GM10847 (cell line): Measurements from ENCODE around the gene DVL1.

Experiments used
- POLR2A ChIP-seq: IDR thresholded peaks from 2 replicates; pipeline ENCODE4 v1.6.1; 2011; ENCODE audit not compliant: insufficient read length; ENCODE audit errors: extremely low read depth

Gene DVL1

DNA sequence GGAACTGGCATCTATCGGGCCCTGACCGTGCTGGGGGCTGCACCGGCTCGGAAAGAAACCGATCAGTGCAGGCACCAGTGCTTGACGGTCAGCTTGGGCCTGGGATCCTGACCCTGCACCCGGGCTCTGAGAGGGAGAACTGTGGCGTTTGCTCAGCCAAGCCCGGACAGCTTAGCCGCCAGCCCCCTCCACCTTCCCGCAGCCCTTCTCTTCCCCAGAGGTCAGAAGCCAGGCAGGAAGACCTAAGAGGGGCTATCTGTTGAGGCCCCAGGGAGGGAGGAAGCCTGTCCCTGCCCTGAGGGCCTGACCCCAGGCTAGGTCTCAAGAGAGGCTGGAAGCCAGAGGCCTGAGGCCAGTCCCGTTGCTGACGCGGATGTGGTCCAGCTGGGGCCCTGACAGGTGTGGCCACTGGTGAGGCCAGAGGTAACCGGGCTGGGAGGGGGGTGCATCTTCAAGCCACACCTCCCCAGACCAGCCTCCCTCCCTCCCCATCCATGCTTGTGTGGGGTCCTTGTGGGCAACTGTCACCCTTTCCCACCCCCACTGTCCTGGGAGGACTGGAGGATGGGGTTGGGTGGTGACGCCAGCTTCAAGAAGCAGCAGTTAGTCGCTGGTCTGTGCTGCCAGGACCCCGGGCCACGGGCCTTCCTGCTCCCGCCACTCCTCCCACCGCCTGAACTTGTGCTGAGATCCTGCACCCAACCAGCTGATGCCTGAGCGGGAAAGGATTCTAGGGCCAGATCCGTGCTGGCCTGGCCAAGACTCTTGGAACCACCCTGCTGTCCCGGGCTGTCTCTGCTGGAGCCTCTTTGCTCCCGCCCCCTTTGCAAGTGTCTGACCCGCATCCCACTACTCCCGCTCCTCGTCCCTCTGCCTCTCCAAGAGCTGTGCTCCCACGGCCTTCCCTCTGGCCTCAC lies 2.6 kb upstream of the DVL1 start:
- no peak for TF ChIP-seq POLR2A

DNA sequence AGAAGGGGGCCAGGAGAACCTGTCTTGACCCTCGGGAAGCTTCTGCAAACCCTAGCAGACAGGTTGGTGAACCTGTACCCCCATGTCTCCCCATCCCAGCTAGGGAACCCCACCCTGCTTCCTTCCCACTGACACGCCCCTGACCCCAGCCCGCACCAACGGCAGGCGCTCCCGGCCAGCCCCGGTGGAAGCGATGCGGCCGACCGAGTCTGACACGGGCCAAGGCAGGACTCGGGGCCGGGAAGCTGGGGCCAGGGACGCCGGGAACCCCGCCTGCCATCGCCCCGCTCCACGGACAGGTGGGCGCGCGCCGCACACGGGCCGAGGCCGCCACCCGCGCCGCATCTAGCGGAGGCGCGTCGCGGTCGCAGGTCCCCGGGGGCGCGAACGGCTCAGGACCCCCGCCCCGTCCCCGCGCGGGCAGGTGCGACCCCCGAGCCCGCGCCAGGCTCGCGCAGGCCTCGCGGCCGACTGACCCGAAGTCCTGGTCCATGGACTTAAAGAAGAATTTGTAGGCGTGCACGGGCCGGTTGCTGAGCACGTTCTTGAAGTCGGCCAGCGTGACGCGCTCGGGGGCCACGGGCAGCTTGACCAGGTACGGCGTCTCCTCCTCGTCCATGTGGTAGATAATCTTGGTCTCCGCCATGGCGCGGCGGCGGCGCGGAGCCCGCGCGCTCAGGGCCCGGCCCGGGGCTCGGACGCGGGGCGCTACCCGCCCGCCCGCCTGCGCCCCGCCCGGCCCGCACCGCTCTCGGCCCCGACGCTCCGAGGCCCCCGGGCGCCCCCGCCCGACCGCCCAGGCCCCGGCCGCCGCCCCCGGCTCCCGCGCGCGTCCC lies 580 bp downstream of the DVL1 start:
- TF ChIP-seq POLR2A = no peak

DNA sequence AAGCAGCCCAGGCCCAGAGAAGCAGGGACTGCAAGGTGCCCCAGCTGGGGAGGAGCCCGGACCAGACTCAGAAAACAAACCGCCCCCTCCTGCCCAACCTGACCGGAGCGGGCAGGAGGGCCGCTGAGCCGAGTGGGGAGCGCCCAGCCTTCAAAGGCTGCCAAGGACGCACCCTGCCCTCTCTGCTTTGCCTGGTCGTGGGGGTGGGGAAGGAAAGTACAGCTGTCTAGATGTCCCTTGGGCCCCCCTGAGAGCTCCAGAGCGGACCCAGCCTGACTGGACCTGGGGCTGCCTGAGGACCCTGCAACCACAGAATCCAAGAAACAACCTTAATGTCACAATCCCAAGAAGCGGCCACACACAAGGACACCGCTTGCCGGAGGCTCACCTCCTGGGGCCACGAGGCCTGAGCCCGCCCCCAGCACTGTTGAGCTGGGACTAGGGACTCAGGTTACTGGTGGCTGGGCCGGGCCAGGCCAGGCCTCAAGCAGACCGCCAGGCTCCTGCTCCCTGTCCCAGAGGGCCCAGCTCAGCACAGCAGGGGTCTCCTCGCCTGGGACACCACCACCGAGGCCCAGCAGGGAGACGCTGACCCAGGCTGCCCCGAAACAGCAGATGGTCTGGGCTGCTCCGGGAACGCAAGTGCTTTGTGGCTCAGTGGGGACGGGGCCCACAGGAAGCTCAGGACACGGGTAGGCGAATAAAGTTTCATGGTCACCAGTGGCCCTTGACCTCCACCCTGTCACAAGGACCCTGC lies 1.4 kb downstream of the DVL1 start:
- no peak for TF ChIP-seq POLR2A

DNA sequence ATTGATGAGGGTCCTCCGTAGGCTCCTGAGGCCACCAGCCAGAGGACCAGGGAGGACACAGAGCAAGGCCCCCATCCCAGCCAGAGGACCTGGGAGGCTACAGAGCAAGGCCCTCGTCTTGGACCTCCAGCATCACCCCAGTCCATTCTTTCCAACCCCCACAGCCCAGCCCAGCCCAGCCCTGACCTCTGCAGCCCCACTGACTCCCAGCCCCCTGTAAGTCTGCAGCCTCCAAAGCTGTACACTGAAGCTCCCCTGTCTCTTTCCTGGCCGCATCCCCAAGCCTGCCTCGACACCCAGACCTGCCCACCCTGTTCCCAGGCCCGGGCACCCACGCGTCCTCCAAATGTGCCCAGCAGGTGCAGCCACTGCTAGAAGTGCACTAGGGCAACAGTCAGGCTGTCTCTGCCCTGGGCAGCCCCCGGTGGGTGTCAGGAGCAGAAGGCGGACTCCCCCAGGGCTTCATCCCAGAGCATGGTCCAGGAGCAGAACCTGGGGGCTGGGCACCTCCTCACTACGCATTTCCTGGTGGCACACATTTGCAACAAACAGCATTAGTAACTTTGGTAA lies 2.1 kb downstream of the DVL1 start:
- no peak for TF ChIP-seq POLR2A

DNA sequence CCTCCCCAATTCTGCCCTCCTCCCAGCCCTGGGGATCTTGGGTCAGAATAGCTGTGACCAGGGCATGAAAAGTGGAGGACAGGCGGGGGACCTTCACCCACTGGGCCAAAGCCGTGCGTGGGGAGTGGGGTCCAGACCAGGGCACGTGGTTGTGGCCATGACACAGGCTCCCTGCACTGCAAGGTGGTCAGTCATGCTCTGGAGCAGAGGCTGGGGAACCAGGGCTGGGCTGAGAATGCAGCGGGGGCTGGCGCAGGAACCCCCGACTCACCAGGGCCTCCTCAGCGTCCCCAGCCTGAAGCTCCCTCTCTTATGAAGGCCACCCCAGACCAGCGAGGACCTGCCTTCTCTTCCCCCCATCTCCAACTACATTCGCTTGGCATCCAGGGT lies 2.7 kb downstream of the DVL1 start:
- TF ChIP-seq POLR2A = no peak

DNA sequence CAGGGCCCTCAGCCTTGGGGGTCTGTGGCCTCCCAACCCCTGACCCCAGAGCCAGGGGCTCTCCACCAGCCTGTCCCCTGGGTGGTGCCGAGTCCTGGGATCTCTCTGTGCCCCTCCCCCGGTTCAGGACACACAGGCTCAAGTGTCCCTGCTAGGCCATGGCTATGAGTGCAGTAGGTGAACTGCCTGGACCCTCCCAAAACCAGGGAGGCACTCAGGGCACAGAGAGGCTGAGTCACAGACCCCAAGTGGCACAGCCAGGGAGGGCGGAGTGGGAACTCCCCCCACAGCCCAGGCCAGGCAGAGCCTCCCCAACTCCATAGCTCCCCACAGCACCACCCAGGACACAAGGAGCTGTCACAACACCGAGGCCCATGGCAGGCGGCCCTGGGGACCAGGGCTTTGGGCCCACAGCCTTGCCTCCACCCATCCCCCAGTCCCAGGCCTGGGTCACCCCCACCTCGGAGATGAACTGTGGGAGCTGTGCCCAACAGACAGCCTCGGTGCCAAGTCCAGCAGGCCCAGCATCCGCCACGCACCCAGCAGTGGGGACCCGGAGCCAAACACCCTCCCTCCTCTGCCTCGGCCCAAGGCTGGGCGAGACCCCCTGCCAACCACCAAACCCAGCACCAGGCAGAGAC lies 3.2 kb downstream of the DVL1 start:
- no peak for TF ChIP-seq POLR2A

DNA sequence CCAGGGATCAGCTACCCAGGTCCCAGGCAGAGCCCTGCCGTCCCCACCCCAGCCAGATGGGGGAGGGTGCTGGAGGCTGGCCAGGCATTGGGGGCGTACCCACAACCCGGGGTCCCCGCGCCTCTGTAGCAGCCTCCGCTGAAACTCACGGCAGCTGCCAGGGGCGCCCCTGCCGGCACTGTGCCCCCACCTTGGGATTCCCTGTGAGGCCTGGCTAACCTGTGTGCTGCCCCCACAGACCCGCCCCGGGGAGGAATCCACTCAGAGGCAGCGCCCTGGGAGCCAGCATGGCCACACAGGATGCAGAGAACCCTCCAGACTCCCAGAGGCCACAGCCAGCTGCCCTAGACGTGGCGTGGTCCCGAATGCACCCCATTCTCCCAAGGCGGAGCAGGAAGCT lies 3.8 kb downstream of the DVL1 start:
- no peak for TF ChIP-seq POLR2A

DNA sequence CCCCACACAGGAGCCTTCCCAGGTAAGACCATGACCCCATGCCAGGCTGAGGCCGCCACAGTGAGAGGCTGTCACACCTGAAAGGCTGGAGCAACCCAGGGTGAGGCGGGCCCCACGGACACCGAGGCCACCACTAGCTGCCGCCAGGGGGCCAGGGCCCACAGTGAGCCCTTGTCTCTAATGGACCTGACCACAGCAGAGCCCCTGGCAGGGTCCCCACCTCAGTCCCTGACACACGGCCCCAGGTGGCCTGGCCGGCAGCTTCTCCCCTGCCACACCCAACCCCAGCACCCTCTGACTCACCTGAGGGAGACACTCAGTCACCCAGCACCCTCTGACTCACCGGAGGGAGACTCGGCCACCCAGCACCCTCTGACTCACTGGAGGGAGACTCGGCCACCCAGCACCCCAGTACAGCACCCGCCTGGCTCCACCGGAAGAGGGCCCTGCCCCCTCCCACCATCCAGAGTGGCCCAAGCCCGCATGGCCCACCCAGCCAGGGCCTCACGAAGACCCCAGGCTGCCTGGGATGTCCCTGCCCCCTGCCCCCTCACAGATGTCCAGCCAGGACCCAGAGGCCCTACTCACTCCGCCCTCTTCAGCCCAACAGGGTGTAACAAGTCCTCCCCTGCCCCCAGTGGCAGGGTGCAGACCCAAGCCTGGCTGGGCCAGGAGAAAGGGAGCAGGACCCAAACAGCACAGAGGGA lies 4.4 kb downstream of the DVL1 start:
- no peak for TF ChIP-seq POLR2A

DNA sequence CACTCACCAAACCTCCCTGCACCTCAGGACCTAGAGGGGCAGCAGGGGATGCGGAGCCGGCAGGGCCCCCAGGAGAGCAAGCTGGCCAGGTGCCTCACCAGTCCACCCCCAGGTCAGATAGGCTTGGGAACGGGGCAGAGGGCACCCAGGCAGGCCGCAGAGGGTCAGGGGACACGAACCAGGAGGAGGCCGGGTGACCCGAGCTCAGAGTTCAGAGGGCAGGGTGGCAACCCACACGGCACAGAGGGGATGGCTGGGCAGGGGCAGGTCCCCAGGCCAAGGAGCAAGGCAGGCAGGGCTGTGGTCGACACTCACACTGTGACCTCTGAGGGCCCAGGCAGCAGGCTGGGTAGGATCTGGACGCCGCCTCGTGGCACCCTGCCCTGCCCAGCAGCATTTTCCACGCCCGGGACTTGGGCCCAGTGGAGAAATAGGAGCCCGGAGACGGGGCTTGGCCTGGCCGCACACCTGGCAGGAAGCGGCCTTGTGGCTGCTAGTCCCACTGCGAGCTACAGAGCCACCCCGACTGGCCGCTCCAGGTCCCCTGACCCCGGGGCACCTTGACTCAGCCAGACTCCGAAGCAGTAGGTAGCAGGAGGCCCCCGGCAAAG lies 5.3 kb downstream of the DVL1 start:
- TF ChIP-seq POLR2A = no peak

DNA sequence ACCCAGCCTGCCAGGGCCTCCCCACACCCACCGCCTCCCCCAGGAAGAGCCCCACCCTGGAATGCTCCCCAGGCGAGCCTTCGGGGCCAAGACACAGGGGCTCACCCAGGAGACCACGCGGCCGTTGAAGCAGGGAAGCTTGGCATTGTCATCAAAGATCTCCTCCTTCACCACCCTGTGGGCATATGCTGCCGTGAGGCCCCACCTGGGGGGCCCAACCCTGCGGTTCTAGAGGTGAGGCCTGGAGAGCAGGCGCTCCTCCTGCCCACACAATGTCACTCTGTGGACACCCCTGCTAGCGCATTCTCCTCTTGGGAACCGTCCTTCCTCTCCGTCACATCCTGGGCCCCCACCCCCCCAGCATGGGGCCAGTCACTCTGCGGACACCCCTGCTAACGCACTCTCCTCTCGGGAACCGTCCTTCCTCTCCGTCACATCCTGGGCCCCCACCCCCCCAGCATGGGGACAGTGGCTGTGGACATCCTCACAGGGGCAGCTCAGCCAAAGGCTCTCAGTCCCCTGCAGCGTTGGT lies 6.6 kb downstream of the DVL1 start:
- no peak for TF ChIP-seq POLR2A

DNA sequence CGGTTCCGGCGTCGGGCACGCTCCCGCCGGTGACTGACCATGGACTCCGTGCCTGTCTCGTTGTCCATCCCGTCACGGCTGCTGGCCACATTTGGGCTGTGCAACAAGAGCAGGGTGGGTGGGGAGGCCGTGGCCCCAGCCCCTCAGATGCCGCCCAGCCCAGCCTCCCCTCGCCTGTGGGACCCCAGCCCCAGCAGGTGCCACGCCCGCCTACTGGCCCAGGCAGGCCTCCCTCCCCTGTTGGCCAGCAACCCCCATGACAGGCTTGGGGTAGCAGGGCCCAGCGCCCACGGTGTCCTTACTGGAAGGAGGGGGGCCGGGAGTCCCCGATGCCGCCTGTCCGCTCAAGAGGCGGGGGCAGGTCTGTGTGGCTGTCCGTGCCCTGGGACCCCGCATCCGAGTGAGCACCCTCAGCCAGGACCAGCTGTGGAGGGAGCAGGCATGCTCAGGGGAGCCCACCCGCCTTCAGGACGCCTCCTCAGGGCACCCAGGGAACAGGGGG lies 7.1 kb downstream of the DVL1 start:
- TF ChIP-seq POLR2A = no peak

DNA sequence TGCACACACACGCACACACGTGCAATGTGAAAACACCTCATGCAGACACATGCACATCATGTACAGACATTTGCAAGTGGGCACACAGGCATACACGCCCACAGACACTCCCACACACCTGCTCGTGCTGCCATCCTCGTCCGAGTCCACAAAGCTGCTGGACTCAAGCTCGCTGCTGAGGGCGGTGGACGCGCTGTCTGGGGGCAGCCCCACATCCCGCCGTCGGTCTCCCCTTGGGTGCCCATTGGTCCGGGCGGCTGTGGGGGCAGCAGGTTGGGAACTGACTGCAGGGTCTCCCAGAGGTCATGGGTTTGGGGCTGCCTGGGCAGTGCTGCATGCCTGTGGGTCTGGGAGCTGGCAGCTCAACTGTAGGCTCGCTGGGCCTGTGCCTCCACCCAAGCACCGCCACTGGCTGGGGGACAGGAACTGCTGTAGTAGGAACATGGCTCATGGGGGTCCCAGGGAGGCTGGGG lies 7.6 kb downstream of the DVL1 start:
- TF ChIP-seq POLR2A = no peak
